H54 (cell line): ENCODE data around the gene ARHGEF37.
"Not testable (repeated sequence)": the region's sequence is repeated elsewhere in the genome, so short reads cannot be mapped to it uniquely, and the experiment has no call there.

ENCODE experiments used
- DNase-seq: peaks from one replicate; pipeline ENCODE4 v3.0.0; 2011; ENCODE audit warnings: low spot score, mixed read lengths; ENCODE audit not compliant: insufficient read length
- FAIRE-seq: peaks from 3 replicates; lab custom pipeline; 2011; peaks lifted over from hg19 to GRCh38; lab: Jason Lieb, UNC
- POLR2A ChIP-seq: IDR thresholded peaks from 2 replicates; pipeline ENCODE4 v1.6.1; 2011; ENCODE audit warnings: low read depth, mild to moderate bottlenecking, low read length

ARHGEF37 gene

DNA sequence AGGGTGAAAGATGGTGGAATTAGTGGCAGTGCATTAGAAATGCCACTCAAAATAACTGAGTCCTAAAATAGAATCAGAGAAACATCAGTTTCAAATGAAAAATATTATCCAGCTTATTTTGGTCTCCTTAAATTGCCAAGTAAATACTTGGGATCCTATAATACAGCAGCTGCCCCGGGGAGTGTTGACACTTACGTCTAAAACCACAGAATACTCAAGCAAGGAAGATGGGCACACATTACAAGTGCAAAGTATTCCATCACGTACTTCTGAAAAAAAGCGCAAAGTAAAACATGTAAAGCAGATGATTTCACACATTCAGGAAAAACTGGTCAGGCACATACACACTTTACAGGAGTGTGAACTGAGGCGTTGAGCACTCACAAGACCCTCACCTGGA, 2.4 kb upstream of the ARHGEF37 start:
- FAIRE-seq (no peak), DNase-seq (no peak)
- TF ChIP-seq POLR2A, result no peak

DNA sequence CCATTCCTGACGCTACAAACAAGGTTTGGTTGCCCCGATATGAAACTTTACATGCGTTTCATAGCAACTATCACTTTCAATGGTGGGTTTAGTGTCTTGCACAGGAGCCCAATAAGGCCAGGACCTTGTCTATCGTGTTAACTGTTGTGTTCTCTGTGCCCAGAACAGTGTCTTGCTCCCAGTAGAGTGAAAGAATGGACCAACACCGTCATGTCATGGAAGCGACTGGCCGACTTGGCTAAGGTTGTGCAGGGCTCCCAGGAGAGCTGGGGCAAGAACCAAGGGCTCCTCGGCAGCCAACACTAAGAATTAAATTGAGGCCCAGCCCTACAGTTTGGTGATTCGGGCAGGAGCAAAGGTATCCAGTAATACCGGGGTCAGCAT, 498 bp upstream of the ARHGEF37 start:
- DNase-seq, result no peak
- FAIRE-seq, result no peak
- TF ChIP-seq POLR2A, result no peak

DNA sequence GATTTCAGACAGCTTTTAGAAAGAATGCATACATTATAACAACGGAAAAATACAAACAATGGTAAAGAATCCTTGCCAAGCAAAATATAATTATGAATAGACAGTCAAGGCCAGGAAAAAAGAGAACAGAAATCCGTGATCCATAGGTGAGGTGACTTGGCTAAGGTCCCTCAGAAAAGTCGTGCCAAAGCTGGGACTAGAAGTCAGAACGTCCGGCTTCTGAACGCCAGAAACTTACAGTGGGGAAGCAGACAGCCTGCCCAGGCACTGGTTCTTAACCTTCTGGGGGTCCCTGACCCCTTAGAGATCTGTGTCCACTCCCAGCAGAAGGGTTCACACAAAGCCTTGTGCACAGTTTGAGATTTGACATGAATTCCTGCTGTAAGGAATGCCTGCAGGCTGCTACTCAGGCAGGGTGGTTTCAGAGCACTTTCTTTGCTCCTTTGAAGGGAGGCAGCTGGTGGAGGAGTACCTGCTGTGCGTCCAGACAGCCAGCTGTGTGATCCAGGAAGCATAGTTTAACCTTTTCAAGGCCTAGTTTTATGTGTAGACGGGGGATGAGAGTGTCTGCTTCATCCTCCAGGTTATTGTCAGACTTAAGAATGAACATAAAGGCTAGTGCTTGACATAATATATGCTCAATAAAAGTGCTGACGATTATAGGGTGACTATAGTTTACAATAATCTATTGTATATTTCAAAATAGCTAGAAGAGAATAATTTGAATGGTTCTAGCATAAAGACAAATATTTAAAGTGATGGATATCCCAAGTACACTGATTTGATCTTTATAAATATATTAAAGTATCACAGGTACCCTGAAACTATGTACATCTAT, 852 bp downstream of the ARHGEF37 start:
- DNase-seq (no peak), FAIRE-seq (peak; percentile 60)
- TF ChIP-seq POLR2A, result no peak

DNA sequence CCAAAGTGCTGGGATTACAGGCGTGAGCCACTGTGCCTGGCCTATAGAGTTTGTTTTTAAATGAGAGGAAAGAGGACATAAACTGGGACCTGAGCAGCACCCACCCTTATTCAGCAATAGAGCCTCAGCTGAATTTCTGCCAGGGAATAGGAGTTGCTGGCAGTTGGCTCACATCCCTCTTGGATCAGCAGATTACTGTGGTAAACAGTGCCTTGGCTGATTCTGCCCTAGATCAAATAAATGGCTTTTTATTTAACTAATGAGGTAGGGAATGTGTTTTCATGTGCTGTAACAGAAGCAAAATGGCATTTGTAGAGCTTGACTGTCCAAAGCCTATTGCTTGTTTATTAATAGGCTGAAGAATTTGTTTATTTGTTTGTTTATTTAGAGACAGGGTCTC, 2.1 kb downstream of the ARHGEF37 start:
- FAIRE-seq, result no peak
- DNase-seq, result no peak

DNA sequence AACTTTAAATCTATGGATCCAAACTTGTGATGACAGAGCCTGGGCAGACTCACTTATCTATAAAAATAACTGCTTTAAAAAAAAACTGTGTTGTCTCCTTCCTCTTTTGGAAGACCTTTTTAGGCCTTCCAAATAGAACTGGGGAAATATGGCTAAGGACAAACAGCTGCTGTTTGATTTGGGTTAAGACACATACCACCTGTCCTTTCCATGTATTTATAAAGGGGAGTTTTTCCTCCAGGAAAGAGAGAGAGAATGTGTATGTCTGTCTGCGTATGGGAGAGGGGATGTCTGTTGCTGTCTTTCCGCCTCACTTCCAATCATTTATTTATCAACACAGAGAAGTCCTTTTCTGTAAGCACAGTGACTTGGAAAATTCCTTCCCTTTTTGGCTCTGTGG, 2.8 kb downstream of the ARHGEF37 start:
- no peak for FAIRE-seq
- DNase-seq, result no peak
- no peak for TF ChIP-seq POLR2A

More for the DNA sequence above, 2.1 kb downstream of the ARHGEF37 start:
- TF ChIP-seq POLR2A, result no peak

DNA sequence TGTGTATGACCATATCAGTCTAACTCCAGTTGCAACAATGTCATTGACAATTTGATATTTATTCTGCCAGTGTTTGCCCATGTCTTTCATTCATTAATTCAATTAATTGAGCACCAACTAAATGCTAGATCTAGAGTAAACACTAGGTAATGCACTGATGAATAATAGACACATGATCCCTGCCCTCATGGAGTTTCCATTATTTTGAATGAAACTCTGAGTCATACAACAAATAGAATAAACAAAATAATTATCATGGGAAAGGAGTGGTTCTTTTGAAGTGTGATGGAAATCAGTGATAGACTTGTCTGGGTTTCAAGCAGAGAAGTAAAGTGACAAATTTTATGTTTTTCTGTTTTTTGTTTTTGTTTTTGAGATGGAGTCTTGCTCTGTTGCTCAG, 4.6 kb downstream of the ARHGEF37 start:
- DNase-seq (no peak), FAIRE-seq (no peak)
- TF ChIP-seq POLR2A, result no peak

DNA sequence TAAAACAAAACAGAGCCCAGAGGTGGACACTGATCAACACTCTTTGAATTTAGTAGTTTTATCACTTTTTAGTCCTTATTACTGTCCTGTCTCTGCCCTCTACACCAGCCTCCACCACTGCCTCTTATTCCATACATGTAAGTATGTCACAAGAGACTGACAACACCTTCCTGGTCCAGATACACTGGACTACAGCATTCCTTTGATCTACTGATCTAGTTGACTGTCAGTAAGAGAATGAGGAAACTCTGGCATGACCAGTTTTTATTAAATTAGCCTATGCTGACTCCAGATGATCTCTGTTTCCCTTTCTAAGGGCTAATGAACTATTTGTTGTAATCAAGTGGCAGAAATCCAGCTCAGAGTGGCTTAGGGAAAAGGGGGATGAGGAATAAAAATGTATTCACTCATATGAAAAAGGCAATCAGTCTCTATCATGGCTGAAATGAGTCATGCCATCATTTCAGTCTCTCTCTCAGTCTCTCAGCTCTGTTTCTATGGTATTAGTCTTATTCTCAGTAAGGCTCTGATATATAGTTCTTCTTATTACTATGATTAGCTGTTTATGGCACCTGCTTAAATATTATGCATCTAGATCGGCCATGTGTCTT, 5.5 kb downstream of the ARHGEF37 start:
- DNase-seq, result no peak
- FAIRE-seq, result no peak
- TF ChIP-seq POLR2A, result no peak

DNA sequence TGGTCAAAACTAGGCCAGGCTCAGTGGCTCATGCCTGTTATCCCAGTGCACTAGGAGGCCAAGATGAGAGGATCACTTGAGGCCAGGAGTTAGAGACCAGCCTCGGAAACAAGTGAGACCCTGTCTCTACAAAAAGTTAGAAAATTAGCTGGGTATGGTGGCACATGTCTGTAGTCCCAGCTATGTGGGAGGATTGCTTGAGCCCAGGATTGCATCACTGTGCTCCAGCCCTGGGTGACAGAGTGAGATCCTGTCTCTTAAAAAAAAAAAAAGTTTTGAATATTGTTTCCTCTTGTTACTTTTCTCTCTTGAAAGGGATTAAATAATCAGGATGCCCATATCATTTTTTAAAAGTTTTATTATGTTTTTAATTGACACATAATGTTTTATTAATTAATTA, 7.6 kb downstream of the ARHGEF37 start:
- FAIRE-seq (no peak), DNase-seq (no peak)
- no peak for TF ChIP-seq POLR2A

DNA sequence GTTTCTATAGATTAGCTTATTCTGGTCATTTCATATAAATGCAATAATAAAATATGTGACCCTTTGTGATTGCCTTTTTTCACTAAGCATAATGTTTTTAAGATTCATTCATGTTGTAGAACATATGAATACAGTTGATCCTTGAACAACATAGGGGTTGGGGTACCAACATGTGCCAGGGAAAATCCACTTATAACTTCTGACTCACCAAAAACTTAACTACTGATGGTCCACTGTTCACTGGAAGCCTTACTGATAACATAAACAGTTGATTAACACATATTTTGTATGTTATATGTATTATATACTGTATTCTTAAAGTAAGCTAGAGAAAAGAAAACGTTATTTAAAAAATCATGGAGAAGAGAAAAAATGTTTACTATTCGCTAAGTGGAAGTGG, 12.1 kb downstream of the ARHGEF37 start:
- TF ChIP-seq POLR2A, result no peak
- no peak for DNase-seq
- no peak for FAIRE-seq

DNA sequence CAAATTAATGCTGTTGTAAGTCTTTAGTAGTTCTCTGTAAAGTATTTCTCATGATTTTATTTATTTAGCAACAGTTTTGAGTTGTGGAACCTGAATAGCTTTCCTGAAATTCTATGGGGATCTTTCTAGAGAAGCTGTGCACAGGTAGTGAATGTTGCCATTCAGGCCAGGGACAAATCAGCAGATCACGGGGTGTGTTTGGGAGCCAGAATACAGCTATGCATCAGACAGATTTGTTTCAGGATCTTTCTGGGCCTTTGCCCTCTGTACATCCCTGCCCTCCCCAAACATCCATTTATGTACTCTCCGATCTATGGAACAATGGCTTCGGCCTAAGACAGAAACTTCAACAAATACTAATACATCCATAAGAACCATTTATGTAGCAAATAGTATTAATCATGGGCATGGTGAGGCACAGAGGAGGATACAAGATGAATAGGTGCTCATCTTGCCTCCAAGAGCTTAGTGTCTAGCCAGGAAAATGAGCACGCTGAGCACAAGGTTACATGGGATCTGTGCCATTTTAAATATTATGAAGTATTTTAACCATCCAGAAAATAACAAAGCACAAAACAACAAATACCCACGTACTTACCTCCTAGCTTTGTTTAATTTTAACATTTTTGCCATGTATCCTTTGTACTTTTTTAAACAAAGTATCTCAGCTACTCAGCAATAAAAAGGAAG, 13.1 kb downstream of the ARHGEF37 start:
- FAIRE-seq, result no peak
- no peak for TF ChIP-seq POLR2A
- no peak for DNase-seq

DNA sequence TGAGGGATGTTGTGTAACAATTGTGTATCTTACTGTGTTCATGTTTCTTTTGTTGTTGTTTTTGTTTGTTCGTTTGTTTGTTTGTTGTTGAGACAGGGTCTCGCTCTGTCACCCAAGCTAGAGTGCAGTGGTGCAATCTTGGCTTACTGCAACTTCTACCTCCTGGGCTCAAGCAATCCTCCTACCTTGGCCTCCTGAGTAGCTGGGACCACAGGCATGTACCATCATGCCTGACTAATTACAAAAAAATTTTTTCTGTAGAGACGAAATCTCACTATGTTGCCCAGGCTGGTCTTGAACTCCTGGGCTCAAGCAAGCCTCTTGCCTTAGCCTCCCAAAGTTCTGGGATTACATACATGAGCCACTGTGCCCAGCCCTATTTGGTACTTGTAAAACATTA, 13.8 kb downstream of the ARHGEF37 start:
- FAIRE-seq, result peak; percentile 45
- not testable (repeated sequence) for DNase-seq

DNA sequence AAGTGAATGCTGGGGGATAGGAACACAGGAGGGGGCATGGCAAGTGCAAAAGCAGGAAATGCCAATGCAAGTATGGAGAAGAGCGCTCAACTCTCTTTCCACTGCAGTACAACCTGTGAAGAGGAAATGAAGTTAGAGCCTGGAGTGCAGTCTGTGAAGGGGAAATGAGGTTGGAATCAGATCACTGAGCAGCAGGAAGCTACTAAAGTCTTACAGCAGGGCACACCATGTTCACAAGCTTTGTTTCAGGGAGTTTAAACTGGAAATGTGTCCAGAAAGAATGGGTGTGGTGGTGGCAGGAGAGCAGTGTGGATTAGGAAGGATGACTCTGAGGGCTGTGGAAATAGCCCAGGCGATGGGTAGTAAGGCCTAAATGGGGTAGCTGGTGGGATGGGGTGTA, 15.4 kb downstream of the ARHGEF37 start:
- no peak for FAIRE-seq
- no peak for TF ChIP-seq POLR2A
- no peak for DNase-seq

DNA sequence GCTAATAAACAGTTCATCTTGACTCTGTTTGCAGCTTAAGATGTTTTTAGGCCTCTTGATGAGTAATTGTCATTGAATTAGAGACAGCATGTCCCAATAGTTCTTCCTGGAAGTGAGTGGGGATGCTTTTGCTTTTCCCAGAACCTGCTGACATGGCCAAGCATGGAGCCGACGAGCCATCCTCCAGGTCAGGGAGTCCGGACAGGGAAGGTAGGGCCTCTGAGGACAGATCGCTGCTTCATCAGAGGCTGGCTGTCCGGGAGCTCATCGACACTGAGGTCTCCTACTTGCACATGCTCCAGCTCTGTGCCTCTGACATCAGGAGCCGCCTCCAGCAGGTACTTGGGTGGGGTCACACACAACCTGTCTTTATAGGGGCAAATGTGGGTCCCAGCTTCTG, 16.3 kb downstream of the ARHGEF37 start:
- no peak for DNase-seq
- FAIRE-seq, result no peak
- TF ChIP-seq POLR2A, result no peak

DNA sequence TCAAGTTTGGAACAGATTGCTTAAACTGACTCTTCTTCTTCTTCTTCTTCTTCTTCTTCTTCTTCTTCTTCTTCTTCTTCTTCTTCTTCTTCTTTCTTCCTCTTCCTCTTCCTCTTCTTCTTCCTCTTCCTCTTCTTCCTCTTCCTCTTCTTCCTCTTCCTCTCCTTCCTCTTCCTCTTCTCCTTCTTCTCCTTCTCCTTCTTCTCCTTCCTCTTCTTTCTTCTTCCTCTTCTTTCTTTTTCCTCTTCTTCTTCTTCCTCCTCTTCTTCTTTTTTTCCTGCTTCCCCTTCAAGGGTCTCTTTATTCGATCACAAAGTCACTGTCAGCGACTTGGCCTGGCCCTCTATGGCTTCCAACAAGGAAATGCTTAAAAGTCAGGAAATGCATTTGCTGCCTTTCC, 16.9 kb downstream of the ARHGEF37 start:
- not testable (repeated sequence) for DNase-seq, FAIRE-seq
